Fibroblast of skin of back (primary cell): ENCODE data around the gene TEAD1.

Source experiments
- DNase-seq: peaks from one replicate; pipeline ENCODE4 v3.0.0-alpha.2; 2013

TEAD1 gene

DNA sequence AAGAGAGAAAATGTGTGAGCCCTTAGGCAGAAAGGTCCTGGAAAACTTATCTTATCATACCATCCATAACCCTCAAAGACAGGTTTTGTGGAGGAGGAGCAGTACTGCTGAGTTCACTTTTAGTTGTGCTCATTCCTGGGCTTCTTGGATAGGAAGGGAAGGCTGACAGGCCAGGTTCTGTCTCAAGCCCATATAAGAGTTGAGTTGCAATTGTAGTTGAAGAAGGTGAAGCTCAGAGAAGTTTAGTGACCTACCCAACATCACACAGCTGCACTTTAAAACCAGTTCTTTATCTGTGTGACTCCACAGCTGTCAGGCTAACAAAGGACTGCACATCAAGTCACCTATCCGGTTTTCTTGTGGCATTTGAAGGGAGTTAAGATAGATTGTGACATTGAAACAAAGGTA is 13.0 kb downstream of the TEAD1 start:
- no peak for DNase-seq

DNA sequence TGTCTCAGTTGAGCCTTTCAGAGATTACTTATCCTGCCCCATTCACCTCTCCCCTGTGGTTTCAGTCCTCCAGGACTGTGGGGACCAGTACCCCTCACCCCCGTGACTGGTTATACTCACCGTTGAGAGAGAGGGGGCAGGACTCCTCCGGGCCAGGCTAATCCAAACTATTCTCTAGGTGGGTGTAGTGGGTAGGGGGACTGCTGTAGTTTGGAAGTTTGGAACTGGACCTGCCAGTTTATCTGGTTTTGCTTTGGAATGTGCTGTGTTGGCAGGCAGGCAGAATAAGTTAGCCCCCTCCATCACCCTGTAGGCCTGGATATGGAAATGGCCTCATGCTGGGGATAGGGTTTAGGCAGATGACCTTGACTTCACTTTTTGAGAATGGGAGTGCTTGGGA is 13.5 kb downstream of the TEAD1 start:
- no peak for DNase-seq

DNA sequence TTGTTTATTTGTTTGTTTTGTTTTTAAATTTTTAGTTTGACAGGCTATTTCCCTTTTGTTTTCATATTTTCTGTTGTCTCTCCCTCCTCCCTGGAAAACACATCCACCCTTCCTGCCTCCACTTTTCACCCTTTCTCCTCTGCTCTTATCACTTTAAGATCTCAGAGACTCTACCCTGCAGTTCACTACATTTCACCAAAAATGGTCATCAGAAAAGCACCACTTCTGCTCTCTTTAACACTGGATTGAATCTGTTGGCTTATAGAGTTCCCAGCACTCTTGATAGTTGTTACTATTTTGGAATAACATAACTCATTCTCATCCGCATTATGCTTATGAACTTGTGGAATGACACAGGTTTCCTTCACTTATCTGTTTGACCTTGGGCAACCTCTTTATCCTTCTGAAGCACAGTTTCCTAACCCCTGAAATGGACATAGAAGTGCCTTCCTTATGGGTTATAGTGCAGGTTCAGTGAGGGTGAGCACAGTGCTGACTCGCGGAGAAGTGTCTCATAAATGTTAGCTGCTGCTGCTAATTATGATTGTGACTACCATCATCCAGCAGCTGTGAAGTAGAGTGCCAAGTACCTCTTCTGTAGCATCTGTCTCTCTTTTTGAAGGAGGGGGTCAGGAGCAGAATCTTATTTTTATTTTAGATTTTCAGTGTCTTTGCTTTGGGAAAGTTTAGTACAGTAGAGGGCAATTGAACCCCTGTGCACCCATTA is 15.0 kb downstream of the TEAD1 start:
- DNase-seq, result no peak

DNA sequence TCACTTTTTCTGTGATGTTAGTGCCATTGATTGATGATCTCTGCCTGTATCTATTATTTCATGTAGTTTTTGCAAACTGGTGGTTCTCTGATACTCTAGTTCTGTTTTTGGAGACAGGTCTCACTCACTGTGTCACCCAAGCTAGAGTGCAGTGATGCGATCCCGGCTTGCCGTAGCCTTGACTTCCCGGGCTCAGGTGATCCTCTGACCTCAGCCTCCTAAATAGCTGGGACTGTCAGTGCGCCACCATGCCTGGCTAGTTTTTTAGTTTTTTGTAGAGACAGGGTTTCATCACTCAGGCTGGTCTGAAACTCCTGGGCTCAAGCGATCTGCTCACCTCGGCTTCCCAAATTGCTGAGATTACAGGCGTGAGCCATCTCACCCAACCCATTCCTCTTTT is 16.4 kb downstream of the TEAD1 start:
- DNase-seq, result no peak

DNA sequence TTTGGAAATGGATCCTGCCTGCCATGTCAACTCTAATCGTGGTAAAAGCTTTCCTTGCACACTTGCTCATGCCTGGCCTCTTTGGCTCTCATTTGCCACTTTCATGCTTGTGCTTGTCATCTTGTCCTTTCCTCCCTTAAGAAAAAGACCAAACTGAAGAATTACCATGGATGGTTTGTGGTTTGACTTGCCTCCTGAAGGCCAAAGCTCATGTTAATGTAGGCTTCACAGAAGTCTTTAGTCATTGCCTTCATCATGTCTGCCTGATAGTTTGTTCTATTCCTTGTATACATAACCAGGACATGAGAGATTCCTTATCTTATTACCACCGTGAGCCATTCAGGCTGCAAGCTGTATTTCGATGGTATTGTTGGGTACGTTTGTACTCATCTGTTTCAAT is 17.3 kb downstream of the TEAD1 start:
- peak; percentile 56 for DNase-seq

DNA sequence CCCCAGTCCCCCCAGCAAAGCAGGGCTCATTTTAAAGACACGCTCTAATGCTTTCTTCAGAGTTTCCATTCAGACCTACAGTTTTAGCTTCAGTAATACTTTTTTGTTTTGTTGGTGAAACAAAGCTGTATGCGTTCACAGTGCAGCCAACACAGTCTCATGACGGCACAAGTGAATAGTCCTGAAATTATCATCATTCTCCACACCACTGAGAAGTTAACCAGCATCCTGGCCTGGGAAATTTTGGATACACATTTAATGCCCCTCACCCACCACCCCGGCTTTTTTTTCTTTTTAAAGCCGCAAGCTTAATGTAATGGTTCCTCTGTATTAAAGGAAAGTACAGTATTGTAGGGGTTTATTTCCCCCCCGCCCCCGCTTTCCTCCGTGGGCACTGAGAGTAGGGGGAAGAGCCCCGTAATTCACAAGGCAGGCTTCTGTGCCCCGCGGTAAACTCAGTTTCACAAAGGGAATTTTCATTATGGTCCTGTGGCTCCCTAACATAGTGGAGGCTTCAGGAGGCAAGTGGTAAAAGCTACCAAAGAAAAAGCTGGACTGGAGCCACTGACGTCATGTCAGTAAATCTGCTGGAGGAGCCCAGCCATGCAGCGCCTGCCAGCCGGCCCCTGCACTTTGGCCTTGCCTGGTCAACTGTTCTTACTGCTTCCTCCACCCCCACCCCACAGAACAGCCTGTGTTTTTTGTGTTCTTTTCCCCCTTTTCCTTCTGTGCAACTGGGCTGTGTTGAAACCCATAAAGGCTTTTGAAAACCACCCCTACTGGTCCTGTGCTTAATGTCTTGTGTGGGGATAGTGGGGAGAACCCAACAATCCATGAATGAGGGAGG is 18.2 kb downstream of the TEAD1 start:
- DNase-seq, result peak; percentile 84

DNA sequence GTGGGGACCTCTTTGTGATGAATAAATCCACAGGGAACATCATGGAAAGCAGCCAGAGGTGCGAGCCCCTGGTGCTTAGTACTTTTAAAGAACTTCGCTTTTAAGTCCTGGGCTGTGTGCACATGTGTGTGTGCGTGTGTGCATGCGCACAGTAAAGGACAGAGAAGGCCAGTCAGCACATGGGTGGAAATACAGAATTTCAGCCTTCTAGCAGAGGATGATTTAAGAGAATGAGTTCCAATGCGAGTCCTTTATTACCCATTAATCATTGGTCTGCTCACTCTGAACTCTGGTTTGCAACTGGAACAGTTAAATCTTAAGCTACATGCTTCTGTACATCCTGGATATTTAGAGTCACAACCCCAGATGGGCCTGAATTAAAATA is 18.9 kb downstream of the TEAD1 start:
- no peak for DNase-seq

DNA sequence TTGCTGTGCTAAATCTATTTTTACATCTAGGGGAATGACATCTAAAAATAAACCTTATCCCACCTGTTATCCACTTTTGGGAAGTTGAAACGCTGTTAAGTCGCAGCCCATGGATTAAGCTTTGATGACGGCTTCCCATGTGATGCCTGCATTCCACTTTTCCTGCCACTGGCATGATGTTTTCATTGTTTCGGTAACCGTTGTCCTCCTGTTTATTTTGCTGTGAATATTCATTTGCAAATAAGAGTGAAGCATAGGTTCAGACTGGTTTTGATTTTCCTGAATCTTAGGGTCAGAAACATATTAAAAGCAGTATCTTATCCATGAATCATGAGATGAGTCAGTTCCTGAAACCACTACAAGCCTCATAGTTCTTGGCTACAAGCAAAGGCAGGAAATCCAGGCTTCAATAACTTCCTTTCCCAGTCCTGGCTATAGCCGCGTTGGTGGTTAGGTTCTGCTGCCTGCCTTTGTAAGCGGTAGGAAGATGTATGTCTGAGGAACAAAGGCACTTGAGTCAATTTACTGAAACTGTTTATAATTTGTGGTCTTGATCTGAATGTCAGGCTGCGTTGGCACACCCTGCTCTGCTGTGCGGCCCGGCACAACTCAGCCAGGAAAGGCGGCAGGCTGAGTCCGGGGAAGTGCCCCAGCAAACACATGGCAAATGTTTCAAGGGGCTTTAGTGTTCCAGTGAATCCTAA is 19.4 kb downstream of the TEAD1 start:
- peak; percentile 98 for DNase-seq

DNA sequence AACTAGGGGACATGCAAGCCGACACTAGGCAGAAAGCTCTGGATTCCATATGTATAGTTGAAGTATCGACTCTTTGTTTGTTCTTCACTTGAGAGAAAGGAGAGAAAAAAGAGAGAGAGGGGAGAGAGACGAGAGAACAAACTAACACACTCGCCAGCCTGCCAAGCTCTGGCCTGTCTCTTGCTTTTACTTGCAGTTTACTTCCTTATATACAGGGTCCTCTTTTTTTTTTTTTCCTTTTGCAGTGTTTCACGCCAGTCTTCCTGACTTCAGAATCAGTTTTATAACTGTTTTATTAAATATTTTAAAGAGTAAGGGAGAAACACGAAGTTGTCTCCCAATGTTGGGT is 19.9 kb downstream of the TEAD1 start:
- no peak for DNase-seq

DNA sequence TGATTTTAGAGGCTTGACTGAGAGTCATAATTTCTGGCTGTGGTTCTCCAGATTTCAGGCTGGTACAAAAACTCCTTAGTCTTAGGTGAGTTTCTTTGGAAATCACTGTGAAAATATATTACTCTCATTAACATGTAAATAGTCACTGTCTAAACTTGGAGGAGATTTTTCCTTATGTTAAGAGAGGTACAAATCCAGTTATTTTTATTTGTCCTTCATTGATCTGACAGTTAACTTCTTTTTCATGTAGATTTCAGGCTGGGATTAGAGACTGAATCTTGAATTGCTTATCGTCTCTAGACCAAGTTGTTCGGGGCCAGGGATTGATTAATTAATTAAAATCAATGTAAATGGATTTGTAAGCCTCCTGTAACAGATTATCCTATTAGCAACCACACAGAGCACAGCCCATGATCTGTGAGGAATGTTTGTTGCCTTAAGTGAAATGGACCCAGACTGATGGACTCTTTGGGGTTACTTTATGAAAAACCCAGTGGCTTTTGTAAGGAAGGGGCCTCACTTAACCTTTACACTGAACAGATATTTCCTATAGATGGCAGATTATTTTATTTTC is 21.1 kb downstream of the TEAD1 start:
- no peak for DNase-seq

DNA sequence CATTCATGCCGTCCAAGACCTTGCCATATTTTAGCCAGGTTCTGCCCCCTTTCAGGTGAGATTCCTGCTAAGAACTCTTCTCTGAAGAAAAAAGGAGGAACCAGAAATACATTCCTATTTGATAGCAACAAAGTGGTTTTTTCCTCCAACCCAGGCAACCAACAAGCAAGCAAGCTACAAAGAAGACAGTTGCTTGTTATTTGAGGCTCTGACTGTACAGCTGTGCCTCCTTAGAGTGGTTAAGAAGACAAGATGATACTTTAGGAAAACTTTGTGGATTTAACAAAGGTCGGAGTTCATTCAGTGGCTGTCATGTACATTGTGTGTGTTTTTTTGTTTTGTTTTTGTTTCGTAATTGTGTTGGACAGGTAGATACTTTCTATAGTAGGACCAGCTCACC is 21.7 kb downstream of the TEAD1 start:
- DNase-seq, result no peak

DNA sequence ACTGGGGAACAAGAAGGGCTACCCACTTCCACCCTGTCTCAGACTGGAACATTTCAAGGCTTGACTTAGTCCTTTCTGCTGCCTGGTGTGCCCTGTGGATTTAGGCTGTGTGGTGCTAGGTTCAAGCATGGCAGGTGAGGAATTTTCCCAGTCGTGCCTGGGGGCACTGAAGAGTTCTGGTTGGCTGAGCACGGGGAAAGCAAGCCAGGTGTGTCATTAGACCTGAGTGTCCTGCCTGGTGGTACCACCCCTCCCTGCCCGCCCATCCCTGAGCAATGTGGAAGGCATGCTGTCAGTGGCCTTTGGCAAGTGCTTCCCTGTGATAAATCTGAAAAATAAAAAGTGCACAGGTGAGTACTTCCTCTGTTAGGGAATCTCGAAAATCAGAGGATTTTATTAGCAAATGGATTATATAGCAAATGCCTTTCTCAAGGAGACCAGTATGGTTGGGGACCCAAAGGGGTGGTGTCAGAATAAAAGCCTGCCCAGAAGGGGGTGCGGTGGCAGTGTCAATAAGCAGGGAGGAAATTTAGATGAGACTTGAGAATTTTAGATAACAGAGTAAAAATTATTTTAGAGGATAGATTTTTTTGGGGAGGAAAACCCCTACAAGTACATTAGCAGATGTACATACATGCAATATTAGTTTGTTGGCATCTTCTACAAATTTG is 22.8 kb downstream of the TEAD1 start:
- no peak for DNase-seq

DNA sequence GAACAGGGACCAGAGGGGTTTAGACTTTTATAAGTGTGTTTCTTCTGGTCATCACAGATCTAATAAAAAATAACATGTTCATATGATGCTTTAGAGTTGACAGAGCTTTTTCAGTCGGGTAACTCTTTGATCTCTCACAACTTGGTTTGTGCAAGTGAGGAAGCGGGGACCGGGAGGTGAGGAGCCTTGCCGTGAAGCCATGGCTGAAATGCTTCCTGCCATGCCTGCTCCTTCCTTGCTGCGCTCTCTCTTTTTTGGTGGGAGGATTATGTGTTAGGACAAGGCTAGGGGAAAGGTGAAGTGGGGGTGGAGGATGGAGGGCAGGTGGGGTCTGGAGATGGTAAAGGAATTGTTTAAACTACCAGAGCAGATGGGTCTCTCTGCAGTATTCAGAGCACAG is 23.8 kb downstream of the TEAD1 start:
- DNase-seq, result no peak

DNA sequence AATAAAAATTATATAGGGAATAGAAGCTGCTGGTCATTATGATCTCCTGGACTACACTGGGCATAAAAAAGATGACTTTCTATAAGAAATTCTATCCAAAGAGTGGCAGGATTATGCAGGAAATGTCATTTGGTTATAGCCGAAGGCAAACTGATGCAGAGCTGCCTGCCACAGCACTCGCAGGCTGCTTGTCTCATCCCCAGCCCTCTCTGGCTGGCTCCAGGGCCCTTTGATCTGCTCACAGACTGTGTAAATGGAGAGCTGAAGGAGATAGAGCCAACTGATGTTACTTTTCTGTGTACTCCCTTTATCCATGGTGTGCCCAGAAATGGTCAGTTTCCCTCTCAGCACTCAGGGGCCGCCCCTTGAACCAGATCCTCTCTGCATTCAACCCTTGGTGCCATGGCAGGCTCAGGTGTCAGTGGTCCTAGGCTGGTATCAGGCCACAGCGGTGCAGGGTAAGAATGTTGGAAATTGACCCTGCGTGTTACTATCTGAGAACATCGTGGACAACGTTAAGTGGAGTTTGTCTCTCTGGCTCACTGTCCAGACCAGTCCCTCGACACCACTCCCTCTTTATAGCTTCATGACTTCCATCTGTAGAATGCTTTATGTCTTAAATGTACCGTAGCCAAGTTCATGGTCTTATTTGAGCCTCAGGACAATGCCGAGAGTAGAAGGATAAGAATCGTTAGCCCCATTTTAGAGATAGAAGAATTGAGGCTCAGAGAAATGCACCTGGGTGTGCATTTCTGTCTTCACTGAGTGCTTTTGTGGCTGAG is 27.8 kb downstream of the TEAD1 start:
- DNase-seq, result no peak

DNA sequence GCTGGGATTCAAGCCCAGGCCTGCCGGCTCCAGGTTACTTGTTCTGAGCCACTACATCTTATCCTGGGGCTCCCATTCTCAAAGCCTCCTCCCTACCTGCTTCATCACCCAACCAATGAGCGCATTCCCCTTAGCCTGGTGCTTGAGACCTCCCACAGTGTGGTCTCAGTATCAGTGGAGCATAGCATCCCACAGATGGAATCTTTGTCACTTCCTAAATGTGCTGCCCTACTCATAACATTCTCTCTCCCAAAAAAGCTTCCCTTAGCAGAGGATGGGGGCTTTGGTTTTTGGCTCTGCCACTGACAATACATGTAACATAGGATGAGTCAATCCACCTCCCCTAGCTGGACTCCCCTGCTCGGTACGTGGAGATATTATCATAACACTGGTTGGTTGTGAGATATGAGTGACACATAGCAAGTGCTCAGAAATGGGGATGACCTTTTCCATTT is 28.8 kb downstream of the TEAD1 start:
- DNase-seq, result peak; percentile 67

DNA sequence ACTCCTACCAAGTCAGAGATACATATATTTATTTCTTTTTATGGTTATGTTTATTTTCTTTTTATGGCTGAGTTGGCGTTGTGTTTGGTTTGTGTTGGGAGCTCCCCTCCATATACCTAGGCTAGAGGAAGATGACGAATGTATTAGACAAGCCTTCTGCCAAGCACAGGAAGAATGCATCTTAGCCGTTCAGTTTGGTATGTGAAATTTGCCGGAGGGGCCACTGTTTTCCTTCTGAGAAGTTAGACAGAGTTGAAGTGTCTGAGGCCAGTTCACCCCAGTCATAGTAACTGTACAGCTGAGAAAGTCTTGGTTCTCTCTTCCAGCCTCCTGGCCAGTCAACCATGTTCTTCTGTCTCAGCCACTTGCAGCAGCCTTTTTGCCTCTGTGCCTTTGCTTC is 29.8 kb downstream of the TEAD1 start:
- DNase-seq, result peak; percentile 89

DNA sequence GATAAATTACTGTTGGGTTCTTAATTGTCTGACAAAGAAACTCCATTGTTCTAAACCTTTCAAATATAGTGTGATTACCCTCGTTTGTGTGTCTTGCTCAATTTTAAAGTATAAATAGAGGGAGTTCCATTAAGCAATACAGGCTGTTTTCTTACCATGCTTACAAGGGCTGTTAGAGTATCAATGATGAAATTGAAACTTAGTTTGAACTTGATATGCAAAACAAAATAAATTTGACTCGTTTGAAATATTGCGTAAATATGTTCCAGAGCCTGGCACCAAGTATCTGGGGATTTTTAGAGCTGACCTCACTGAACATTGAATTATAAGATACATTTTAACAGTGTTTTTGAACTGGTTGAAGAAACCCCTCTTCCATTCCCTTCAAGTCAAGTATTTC is 31.7 kb downstream of the TEAD1 start:
- no peak for DNase-seq

DNA sequence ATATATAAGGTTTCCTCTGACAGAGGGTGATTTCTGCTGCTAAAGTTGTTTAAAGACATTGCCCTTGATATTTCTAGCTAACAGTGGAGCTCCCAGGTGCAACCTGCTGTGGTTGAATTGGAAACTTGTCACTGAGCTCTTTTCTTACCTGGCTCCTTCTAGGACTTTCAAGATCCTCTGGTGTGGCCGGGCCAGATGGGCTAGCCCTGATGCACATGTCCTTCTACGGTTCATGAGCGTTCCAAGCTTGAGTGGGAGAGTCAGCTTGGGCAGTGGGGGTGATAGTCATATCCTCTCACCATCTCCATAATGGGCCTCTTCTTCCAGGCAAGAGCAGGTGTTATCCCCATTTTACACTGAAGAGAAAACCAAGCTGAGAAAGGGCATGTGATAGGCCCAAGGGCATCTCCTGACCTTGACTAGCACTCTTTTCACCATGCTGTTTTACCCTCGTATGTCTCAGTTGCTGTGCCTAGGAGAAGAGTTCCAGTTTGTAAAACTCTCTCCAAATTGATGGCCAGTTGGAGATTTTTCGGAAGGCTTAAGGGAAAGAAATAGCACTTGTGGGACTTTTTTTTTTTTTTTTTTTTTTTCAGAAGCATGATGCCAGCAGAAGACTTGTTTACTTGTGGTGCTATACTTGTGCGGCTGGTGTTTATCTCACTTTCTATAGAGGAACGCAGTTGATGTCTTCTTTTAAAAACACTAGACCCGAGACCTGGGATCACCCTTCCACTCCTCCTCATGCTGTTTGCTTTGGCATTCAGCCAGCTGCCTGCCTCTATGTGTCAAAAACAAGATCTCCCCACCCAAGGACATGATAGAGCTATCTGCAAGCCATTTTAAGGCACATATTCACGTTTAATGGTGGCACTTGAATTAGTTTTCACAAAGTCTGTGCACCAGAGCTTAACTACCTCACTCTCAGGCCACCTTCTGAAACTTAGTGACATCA is 32.6 kb downstream of the TEAD1 start:
- DNase-seq, result peak; percentile 40

DNA sequence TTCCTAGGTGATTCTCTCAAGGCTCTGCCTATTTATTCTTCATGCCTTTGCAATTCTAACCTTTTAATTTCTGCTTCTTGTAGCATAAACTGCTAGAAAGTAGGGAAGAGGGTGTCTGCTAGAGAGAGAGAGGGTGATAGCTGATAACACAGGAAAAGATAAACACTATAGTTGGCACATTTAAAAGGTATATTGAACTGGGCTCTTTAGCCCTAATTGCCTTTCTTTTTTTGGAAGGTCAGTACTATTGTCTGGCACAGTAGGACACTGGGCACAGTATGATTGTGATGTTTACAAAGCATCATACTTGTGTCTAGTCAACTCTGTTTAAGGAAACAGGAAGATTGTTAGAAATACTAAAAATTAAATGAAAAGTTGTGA is 33.3 kb downstream of the TEAD1 start:
- DNase-seq, result no peak

DNA sequence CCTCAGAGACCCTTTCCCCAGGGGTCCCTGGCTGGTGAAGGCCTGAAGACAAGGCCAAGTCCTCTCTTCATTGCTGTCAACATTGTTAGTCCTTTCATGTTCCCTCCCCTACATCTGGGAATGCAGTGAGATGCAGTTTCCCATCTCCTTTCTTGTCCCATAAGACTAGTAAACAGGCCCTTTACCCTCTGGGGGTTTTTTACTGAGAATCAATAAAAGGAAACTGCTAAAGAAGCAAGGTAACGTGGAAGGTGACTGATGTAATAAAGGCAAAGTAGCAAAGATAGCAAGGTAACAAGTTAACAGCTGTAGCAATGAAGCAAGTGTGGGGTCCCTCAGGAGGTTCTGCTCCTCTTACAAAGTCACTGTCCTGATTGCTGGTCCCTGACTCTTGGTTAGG is 37.3 kb downstream of the TEAD1 start:
- DNase-seq, result no peak

DNA sequence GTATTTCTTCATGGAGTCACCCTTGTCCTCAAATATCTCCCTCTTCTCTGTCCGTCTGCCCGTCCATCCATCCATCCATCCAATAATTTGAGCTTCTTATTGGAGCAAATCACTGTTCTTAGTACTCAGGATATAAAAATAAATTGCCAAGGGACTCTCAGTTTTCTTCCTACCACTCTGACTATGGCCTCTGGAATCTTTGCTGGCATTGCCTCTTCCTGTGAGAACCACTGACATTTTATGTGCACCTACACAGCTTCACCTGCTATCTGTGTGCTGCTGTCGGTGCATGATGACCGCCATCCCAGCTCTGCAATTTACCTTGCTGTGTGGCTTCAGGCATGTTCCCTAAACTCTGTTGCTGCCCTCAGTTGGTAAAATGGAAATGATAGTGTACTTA is 37.9 kb downstream of the TEAD1 start:
- no peak for DNase-seq
